Stomach (tissue), 4 donors: Measurements from ENCODE around the gene ERBB4.

Source experiments
- CTCF ChIP-seq, 7 experiments: fragments of 450-650 bp in 4 of 7; fragments of 200-600 bp in 3 of 7; sonication (generic) in 3 of 7; IDR thresholded peaks; one replicate each; pipeline ENCODE4 v1.5.1; 2016 to 2019; ENCODE audit warnings: antibody characterized with exemption in 7 of 7, control low read depth in 2 of 7, mild to moderate bottlenecking in 1 of 7
- EP300 ChIP-seq: sonication (generic); formaldehyde crosslinking; IDR thresholded peaks from one replicate; pipeline ENCODE4 v1.6.1; 2017; ENCODE audit warnings: antibody characterized with exemption
- POLR2A ChIP-seq, 4 donors: fragments of 450-650 bp; IDR thresholded peaks; one replicate each; pipeline ENCODE4 v1.6.1; 2016; ENCODE audit warnings: antibody characterized with exemption in 4 of 4, control low read depth in 2 of 4, mild to moderate bottlenecking in 1 of 4, moderate library complexity in 1 of 4
- POLR2AphosphoS5 ChIP-seq, 3 donors: sonication (generic); formaldehyde crosslinking; IDR thresholded peaks; one replicate each; pipeline ENCODE4 v1.6.1; 2016; ENCODE audit warnings: antibody characterized with exemption in 3 of 3

- no peak for TF ChIP-seq CTCF (IDR thresholded peaks at IDR 0.05)
- TF ChIP-seq POLR2A (IDR thresholded peaks at IDR 0.05), result no peak
- no peak for TF ChIP-seq EP300
- no peak for TF ChIP-seq POLR2AphosphoS5 (IDR thresholded peaks at IDR 0.05)
These were observed 8.2 kb downstream of the ERBB4 start for GRCh38 chr2:212530373-212530772.
